Lung (tissue), 12 donors: Measurements from ENCODE around the gene TP53I11. TPM values are rescaled to one million over a fixed set of nuclear protein-coding genes. Genes with fewer than 3 reads are reported as not detected.

Experiments
- ATAC-seq: fragments of 200-7000 bp; cut with Tn5 transposase; one replicate; pipeline ENCODE4 v1.9.1; 2020; ENCODE audit warnings: moderate number of reproducible peaks; ENCODE audit not compliant: insufficient read depth, low FRiP score
- DNase-seq, 3 donors: peaks; one replicate each; pipeline ENCODE4 v3.0.0-alpha.2; 2013 to 2017
- H3K27ac ChIP-seq, 2 donors: one replicate each; pipeline ENCODE4 v1.5.1; 2013; ENCODE audit warnings: mild to moderate bottlenecking in 2 of 2, moderate library complexity in 2 of 2, control low read depth in 1 of 2, inconsistent platforms in 1 of 2, low read depth in 1 of 2, low read length in 1 of 2
- H3K27me3 ChIP-seq, 3 donors: one replicate each; pipeline ENCODE4 v1.5.1; 2013; ENCODE audit warnings: low read length in 2 of 3; ENCODE audit not compliant: control insufficient read depth in 3 of 3, insufficient read depth in 3 of 3
- H3K36me3 ChIP-seq, 4 donors: one replicate each; pipeline ENCODE4 v1.5.1; 2013; ENCODE audit warnings: low read length in 4 of 4, mild to moderate bottlenecking in 1 of 4, moderate library complexity in 1 of 4; ENCODE audit not compliant: control insufficient read depth in 4 of 4, insufficient read depth in 4 of 4
- H3K4me1 ChIP-seq, 5 donors: one replicate each; pipeline ENCODE4 v1.5.1; 2013; ENCODE audit warnings: low read length in 5 of 5, mild to moderate bottlenecking in 2 of 5, moderate library complexity in 1 of 5; ENCODE audit not compliant: control insufficient read depth in 5 of 5, insufficient read depth in 5 of 5
- H3K4me3 ChIP-seq: one replicate; pipeline ENCODE4 v1.5.1; 2013; ENCODE audit warnings: mild to moderate bottlenecking, control low read depth, moderate library complexity
- H3K9ac ChIP-seq, 2 donors: one replicate each; pipeline ENCODE4 v1.5.1; 2013; ENCODE audit warnings: low read length in 2 of 2, control low read depth in 1 of 2; ENCODE audit not compliant: insufficient read depth in 1 of 2
- H3K9me3 ChIP-seq, 4 donors: one replicate each; pipeline ENCODE4 v1.5.1; 2013; ENCODE audit warnings: low read length in 3 of 4, mild to moderate bottlenecking in 1 of 4, moderate library complexity in 1 of 4; ENCODE audit not compliant: control insufficient read depth in 4 of 4, insufficient read depth in 3 of 4
- WGBS, 2 donors: extraction: QIAGEN DNeasy Blood & Tissue Kit; methylation state at CpG; one replicate each; pipeline ENCODE4 v1.1.7; 2013; 5-methylcytosine and 5-hydroxymethylcytosine counted together
- polyA plus RNA-seq, 2 donors: library from polyadenylated mRNA; stranded (reverse); fragments of 200-250 nt; gene quantifications; one replicate each; pipeline ENCODE4 v1.2.1, GENCODE V29; 2013
- total RNA-seq, 2 donors: library from RNA; depleted of rRNA in 1 of 2; stranded (reverse); fragments of >200 nt in 1 of 2; gene quantifications; one replicate each; pipeline ENCODE4 v1.2.1, GENCODE V29; 2014 to 2021
- TF ChIP-seq, protein P1 (sequence below): IDR thresholded peaks from 2 replicates; pipeline ENCODE4 v1.5.1; 2012; ENCODE audit warnings: mild to moderate bottlenecking; ENCODE audit errors: control extremely low read depth, extremely low read depth
- donor health status: control.
- donor health status: control.
- donor health status: Bipolar disorder and iron deficiency.
- donor health status: healthy.
- donor health status: DM: yes; HTN: yes; CAD: no.

Gene TP53I11
- total and polyA plus RNA-seq, 4 donors, result 51.2 to 134 (median 71.9) TPM

GRCh38 chr11:44928816-44929215, 21.9 kb downstream of the TP53I11 start:
- no peaks in the 10 kb centered on the region for H3K4me1 ChIP-seq
- H3K27ac ChIP-seq, result no peak overlapping the region
- no peak overlapping the region for H3K9ac ChIP-seq
- H3K27me3 ChIP-seq, result peaks cover 0 to 2% (median 0%) of the 10 kb centered on the region in 3 donors
- peak; percentile 25 to 63 (median 58) for DNase-seq
- TF ChIP-seq, protein P1, sequence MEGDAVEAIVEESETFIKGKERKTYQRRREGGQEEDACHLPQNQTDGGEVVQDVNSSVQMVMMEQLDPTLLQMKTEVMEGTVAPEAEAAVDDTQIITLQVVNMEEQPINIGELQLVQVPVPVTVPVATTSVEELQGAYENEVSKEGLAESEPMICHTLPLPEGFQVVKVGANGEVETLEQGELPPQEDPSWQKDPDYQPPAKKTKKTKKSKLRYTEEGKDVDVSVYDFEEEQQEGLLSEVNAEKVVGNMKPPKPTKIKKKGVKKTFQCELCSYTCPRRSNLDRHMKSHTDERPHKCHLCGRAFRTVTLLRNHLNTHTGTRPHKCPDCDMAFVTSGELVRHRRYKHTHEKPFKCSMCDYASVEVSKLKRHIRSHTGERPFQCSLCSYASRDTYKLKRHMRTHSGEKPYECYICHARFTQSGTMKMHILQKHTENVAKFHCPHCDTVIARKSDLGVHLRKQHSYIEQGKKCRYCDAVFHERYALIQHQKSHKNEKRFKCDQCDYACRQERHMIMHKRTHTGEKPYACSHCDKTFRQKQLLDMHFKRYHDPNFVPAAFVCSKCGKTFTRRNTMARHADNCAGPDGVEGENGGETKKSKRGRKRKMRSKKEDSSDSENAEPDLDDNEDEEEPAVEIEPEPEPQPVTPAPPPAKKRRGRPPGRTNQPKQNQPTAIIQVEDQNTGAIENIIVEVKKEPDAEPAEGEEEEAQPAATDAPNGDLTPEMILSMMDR, result no peak
- H3K4me3 ChIP-seq, result no peak overlapping the region
- no peaks in the 10 kb centered on the region for H3K9me3 ChIP-seq
- WGBS, 2 donors, result 65 to 81% methylated on average over 4 of the region's 4 CpGs
- ATAC-seq, result no peak
- H3K36me3 ChIP-seq, result peaks cover 0 to 13% (median under 1%) of the 10 kb centered on the region in 4 donors

DNA sequence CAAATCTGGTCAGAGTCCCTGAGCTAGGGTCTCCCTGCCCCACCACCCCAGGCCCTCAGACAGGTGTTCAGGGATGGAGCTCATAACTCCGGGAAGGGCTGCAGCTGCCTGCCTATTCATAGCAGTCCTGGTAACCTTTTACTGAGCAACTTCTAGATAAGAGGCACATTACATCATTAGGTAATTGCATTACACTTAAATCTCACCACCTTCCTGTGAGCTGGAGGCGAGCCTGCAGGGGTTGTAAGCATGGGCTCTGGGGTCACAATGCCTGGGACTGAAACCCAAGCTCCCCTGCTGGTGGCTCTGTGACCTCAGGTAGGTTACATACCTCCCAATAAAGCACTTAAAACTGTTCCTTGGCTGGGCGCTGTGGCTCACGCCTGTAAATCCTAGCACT, 22.5 kb downstream of the TP53I11 start:
- WGBS, 2 donors, result 81 to 84% methylated on average over 4 of the region's 4 CpGs
- Histone ChIP-seq H3K9ac (no peak overlapping the region), H3K4me3 (no peak overlapping the region), H3K4me1 (no peaks in the 10 kb centered on the region), H3K27ac (no peak overlapping the region), H3K27me3 (peaks cover 0 to 2% (median 0%) of the 10 kb centered on the region in 3 donors), H3K36me3 (peaks cover 0 to 8% (median under 1%) of the 10 kb centered on the region in 4 donors), H3K9me3 (no peaks in the 10 kb centered on the region)
- DNase-seq, result no peak
- TF ChIP-seq, protein P1, result no peak
- ATAC-seq, result no peak

DNA sequence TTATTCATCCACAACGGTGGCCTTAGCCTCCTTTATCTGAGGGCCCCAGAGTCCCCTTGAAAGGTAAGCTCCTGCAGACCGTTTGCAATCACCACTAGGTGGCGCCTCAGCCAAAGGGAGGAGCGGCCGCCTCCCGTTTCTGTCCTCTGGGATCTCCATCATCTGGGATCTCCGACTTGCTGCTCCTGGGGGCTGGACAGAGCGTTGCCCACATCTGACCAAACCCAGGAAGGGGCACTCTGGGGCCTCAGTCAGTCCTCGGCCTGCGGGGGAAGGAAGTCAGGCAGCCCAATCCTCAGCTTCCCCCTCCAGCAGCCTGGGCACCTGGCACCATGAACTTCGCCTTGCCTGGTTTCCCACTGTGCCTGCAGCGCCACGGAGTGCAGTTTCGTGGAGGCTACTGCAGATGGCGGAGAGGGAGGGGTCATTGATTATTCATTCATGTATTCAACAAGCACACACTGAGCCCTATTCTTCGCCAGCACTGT, 23.5 kb downstream of the TP53I11 start:
- H3K4me1 ChIP-seq, result no peaks in the 10 kb centered on the region
- no peak overlapping the region for H3K9ac ChIP-seq
- H3K27ac ChIP-seq, result no peak overlapping the region
- ATAC-seq (no peak), DNase-seq (peak; percentile 67 to 73 (median 69))
- H3K36me3 ChIP-seq, result peaks cover 0 to 6% (median under 1%) of the 10 kb centered on the region in 4 donors
- TF ChIP-seq, protein P1, result peak; percentile 65
- no peak overlapping the region for H3K4me3 ChIP-seq
- peaks cover 0 to 2% (median 0%) of the 10 kb centered on the region in 3 donors for H3K27me3 ChIP-seq
- H3K9me3 ChIP-seq, result no peaks in the 10 kb centered on the region
- 24 to 33% methylated on average over 16 of the region's 16 CpGs for WGBS, 2 donors

DNA sequence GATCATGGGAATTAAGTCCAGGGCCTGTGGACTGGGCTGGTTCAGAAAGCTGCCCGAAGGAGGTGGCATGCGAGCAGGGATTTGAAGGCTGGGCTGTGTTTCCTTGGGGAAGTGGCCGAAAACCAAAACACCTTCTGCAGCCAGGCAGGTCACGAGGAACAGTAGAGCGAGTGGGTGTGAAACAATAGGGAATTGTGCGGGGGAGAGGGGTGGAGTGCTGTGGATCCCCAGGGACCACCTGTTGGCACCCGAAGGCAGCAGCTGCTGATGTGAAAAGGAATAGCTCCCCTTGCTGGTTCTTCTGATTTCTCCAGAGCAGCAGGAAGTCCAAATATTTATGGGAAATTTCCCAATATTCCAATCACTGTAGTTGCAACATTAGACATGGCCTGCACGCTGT, 24.6 kb downstream of the TP53I11 start:
- Histone ChIP-seq H3K27ac (no peak overlapping the region), H3K9ac (no peak overlapping the region), H3K27me3 (peaks cover 0 to 2% (median 0%) of the 10 kb centered on the region in 3 donors), H3K4me3 (no peak overlapping the region), H3K36me3 (peaks cover 0 to 6% (median under 1%) of the 10 kb centered on the region in 4 donors), H3K9me3 (no peaks in the 10 kb centered on the region), H3K4me1 (no peaks in the 10 kb centered on the region)
- DNase-seq, result no peak
- TF ChIP-seq, protein P1, result no peak
- no peak for ATAC-seq
- WGBS, 2 donors, result 80 to 87% methylated on average over 8 of the region's 8 CpGs
